ENCODE measurements around the gene RAD21L1.

The RAD21L1 gene

DNA sequence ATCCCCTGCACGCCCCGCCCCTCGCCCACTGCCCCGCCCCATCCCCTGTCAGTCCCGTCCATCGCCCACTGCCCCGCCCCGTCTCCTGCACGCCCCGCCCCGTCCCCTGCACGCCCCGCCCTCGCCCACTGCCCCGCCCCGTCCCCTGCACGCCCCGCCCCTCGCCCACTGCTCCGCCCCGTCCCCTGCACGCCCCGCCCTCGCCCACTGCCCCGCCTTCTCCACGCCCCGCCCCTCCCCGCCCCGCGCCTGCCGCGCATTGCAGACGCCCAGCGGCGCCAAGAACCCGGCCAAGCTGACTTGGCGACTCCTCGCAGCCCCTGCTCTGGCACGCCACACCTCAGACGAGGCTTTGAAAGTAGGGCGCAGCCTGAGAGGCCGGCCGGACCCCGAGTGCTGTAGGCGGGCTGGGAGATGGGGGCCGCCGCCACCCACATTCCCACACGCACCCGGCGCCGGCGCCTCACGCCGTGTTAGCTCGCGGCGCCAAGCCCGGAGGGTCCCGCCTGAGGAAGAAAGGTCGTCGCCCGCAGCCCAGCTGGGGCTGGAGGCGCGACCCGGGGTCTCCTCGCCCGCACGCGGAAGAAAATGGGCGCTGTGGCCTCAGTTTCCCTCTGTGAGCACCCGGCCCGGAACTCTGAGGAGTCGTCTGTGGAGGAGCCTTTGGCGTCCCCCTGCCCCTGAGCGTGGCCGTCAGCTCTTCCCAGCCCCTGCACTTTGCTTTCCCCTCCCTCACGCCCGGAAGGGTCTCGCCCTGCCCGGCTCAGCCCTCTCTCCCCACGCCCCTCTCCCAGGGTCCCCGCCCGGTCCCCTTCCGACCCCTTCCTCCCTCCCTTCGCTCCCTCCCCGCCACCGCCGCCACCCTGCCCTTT is at the start of gene RAD21L1:
Gene RAD21L1 (plus strand): TSS at position 262 of the 872 bp plus-strand sequence. CDS start 2,410 bp downstream, outside the sequence.
- DNase-seq (ENCODE audit: low read depth in 1 of 2, low spot score in 1 of 2): peak; percentile 68 to 80

GRCh38 chr20:1177680-1178079 is 48.2 kb upstream of the RAD21L1 start:
- DNase-seq (ENCODE audit: low read depth in 1 of 2, low spot score in 1 of 2): no peak

- no peak for DNase-seq (ENCODE audit: low read depth in 1 of 2, low spot score in 1 of 2)
Measured at GRCh38 chr20:1178103-1178502, 47.7 kb upstream of the RAD21L1 start.

DNA sequence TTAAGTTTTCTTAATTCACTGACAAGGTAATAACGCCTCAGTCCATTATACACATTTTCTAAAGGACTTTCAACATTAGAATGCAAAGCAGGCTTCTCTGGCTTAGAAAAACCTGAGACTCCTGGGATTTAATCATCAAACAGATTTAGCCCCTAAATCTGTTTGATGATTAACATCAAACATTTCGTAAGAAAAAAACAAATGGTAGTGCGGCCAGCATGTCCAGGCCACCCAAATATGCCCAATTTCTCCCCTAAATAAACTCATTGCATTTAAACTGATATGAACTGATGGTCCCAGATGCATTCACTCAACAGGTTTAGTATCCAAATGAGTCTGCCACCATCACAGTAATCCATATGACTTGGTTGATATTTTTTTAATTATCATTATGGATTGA is 47.2 kb upstream of the RAD21L1 start:
- no peak for DNase-seq (ENCODE audit: low read depth in 1 of 2, low spot score in 1 of 2)

DNA sequence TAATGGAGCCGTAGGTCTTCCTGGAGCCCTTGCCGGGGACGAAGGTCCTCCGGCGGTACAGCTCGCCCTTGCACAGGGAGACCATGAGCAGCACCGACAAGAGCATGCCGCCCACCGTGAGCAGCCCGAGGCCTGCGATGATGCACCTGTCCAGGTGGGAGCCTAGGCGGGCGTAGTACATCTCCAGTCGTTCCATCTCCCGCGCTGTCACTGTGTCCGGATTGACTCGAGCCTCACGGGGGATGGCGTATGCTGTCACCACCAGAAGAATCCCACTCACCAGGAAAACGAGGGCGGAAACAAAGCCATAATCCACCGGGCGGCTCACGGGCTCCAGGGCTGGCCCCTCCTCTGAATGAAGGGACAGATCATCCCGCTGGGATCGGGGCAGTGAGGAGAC is 44.9 kb upstream of the RAD21L1 start:
- no peak for DNase-seq (ENCODE audit: low read depth in 1 of 2, low spot score in 1 of 2)

- DNase-seq (ENCODE audit: low read depth in 1 of 2, low spot score in 1 of 2): no peak
Measured at GRCh38 chr20:1182106-1182505, 43.7 kb upstream of the RAD21L1 start.

DNA sequence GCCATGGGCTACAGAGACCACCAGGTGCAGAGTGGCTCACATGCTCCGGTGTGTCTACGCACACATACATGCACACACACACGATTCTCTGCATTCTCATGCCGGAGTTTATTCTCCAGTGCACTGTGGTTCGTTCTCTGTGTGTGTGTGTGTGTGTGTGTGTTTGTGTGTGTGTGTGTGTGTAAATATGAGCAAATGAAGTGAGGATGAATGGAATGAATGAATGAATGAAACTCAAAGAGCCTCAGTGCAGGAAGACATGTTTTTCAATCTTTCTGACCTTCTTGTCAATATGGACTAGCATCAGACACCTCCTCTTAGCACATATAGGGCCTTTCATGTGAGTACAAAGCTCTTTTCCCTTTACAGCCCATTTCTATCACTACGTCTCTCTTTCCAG is 42.7 kb upstream of the RAD21L1 start:
- DNase-seq (ENCODE audit: low read depth in 1 of 2, low spot score in 1 of 2): no peak

- no peak for DNase-seq (ENCODE audit: low read depth in 1 of 2, low spot score in 1 of 2)
Measured at GRCh38 chr20:1184260-1184637, 41.6 kb upstream of the RAD21L1 start.

- DNase-seq (ENCODE audit: low read depth in 1 of 2, low spot score in 1 of 2): no peak
Measured at GRCh38 chr20:1184638-1185315, 41.1 kb upstream of the RAD21L1 start, which contains the start of gene TMEM74B. Gene TMEM74B, minus strand, starts transcription at chr20:1184981. Its CDS starts 1,180 bp downstream, at chr20:1183801.

GRCh38 chr20:1185316-1185741 is 40.5 kb upstream of the RAD21L1 start:
- DNase-seq (ENCODE audit: low read depth in 1 of 2, low spot score in 1 of 2): no peak

DNA sequence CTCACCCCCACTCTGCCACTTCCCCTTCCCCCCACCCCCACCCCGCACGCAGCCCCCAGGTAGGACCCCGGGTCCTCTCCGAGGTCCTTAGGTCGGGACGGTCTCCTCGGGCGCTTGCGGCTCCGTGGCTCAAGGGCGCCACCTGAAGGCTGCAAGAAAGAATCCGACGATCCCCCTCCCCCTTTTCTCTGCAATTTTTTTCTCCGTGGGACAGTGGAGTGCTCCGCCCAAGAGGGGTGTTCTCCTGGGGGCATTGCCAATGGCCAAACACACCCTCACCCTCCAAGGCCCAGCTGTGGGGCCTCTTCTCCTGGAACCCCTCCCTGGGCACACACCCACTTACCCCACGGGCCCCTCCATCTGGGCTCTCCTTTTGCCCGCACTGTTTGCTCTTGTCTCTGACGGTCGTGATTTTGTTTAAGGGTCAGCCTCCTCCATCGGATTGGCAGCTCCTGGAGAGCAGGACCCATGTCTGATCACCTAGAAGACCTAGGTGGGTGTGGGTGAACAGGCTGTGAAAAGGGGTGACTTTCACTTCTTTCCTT is 40.0 kb upstream of the RAD21L1 start:
- DNase-seq (ENCODE audit: low read depth in 1 of 2, low spot score in 1 of 2): peak in 1 of 2 donors; percentile 15

DNA sequence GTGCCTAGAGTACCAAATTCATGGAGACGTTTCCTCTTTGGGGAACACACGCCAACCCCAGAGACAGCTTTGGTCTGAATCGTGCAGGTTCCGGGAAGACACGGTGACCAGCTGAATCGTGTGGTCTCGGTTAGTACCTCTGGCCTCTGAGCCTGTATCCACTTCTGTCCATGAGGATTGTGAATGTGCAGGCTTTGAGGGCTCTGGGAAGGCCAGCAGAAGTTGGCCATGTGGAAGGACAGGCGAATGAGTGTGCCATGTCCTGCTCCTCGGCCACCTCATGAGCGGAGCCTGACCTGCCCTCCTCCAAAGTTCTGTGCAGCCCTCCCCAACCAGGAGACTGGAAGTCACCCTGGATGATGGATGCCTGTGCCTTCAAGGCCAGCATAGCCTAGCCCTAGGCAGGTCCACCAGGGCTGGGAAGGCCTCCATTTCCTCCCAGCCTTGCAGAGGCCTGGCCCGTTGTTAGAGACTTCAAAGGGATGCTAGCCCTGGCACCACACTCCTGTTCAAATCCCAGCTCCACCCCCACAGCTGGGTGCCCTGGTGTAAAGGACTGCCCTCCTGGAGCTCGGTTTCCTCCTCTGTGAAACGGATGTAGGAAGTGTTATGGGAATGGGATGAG is 39.4 kb upstream of the RAD21L1 start:
- no peak for DNase-seq (ENCODE audit: low read depth in 1 of 2, low spot score in 1 of 2)

GRCh38 chr20:1187605-1188171 is 38.2 kb upstream of the RAD21L1 start:
- no peak for DNase-seq (ENCODE audit: low read depth in 1 of 2, low spot score in 1 of 2)

DNA sequence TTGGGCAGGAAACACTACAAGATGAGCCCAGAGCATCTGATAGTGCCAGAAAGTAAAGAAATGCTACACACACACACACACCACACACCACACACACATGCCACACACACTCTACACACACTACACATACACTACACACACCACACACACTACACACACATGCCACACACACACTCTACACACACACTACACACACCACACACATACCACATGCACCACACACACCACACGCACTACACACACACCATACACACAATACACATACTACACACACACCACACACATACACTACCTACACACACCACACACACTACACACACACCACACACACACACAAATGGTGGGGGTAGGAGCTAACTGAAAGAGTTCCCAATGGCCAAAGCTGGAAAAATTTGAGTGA is 37.5 kb upstream of the RAD21L1 start:
- DNase-seq (ENCODE audit: low read depth in 1 of 2, low spot score in 1 of 2): no peak

- DNase-seq (ENCODE audit: low read depth in 1 of 2, low spot score in 1 of 2): no peak
Measured at GRCh38 chr20:1189827-1190226, 36.0 kb upstream of the RAD21L1 start.

- DNase-seq (ENCODE audit: low read depth in 1 of 2, low spot score in 1 of 2): no peak
Measured at GRCh38 chr20:1190847-1191246, 35.0 kb upstream of the RAD21L1 start.

GRCh38 chr20:1191299-1191698 is 34.5 kb upstream of the RAD21L1 start:
- DNase-seq (ENCODE audit: low read depth in 1 of 2, low spot score in 1 of 2): no peak

DNA sequence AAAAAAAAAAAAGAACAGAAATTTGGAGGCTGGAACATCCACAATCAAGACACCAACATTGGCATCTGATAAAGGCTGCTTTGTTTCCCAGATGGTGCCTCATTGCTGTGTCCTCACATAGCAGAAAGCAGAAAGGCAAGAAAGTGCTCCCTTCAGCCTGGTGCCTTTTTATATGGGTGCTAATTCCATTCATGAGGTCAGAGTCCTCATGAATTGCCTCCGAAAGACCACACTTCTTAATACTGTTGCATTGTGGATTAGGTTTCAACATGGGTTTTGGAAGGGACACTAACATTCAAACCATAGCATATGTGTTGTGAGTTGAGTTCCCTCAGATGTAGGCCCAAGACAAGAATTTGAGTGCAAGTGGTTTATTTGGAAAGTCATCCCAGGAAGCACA is 30.6 kb upstream of the RAD21L1 start:
- no peak for DNase-seq (ENCODE audit: low read depth in 1 of 2, low spot score in 1 of 2)

GRCh38 chr20:1196634-1197033 is 29.2 kb upstream of the RAD21L1 start:
- no peak for DNase-seq (ENCODE audit: low read depth in 1 of 2, low spot score in 1 of 2)

DNA sequence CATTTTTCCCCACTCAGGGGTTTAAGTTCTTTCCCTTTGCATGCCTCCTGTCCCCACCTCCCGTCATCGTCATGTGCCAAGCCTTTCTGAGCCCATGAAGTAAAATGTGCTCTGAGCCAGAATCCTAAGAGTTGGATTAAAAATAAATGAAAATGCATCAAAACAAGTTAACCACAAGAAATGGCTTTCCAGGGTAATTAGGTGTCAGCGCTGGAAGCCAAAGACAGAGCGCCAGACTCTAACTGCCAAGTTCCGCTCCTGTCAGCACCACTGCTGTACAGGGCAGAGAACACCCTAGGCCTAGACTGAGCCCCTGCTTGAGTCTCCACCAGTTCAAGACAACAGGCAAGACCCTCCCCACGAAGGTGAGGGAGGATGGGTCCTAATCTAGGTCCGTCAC is 28.0 kb upstream of the RAD21L1 start:
- no peak for DNase-seq (ENCODE audit: low read depth in 1 of 2, low spot score in 1 of 2)

GRCh38 chr20:1198751-1199150 is 27.1 kb upstream of the RAD21L1 start:
- no peak for DNase-seq (ENCODE audit: low read depth in 1 of 2, low spot score in 1 of 2)
